GM12878 (cell line): ENCODE data around the gene METTL13. TPM values are rescaled to one million over a fixed set of nuclear protein-coding genes. Genes with fewer than 3 reads are reported as not detected.
A peak's percentile ranks its signal among the peaks of the same experiment; 100 is the strongest.

Experiments
- BMI1 ChIP-seq: fragments of 450-650 bp; IDR thresholded peaks from 2 replicates; pipeline ENCODE4 v1.6.1; 2016; ENCODE audit warnings: mild to moderate bottlenecking, moderate library complexity, borderline replicate concordance
- CHD1 ChIP-seq: IDR thresholded peaks from 2 replicates; pipeline ENCODE4 v1.6.1; 2012; ENCODE audit warnings: low read depth, low read length, improper control_type of control experiment
- CREB1 ChIP-seq: IDR thresholded peaks from 2 replicates; pipeline ENCODE4 v1.6.1; 2012; ENCODE audit warnings: low read depth, mild to moderate bottlenecking, inconsistent platforms
- EZH2 ChIP-seq: IDR thresholded peaks from 2 replicates; pipeline ENCODE4 v1.6.1; 2012; ENCODE audit warnings: low read depth, mild to moderate bottlenecking, control low read depth, inconsistent platforms, low read length, borderline replicate concordance; ENCODE audit not compliant: control insufficient read depth
- HDAC6 ChIP-seq: fragments of 200-600 bp; sonication (generic); IDR thresholded peaks from one replicate; pipeline ENCODE4 v1.8.0; 2017; ENCODE audit warnings: antibody characterized with exemption; ENCODE audit not compliant: unreplicated experiment
- HDGF ChIP-seq: fragments of 450-650 bp; IDR thresholded peaks from 2 replicates; pipeline ENCODE4 v1.6.1; 2016; ENCODE audit warnings: antibody characterized with exemption
- JUND ChIP-seq: IDR thresholded peaks from 2 replicates; pipeline ENCODE4 v1.6.1; 2012; ENCODE audit warnings: low read depth, mild to moderate bottlenecking, low read length, improper control_type of control experiment, moderate library complexity
- KAT2A ChIP-seq: conservative IDR thresholded peaks from 2 replicates; pipeline ENCODE4 v1.6.1; 2011; ENCODE audit warnings: low read depth, low read length; ENCODE audit not compliant: control insufficient read depth
- KDM1A ChIP-seq: fragments of 200-600 bp; sonication (generic); IDR thresholded peaks from 2 replicates; pipeline ENCODE4 v1.6.1; 2016; ENCODE audit warnings: borderline replicate concordance
- MTA2 ChIP-seq: fragments of 450-650 bp; IDR thresholded peaks from 2 replicates; pipeline ENCODE4 v1.6.1; 2016; ENCODE audit warnings: low read depth, mild to moderate bottlenecking, moderate library complexity
- MYC ChIP-seq: IDR thresholded peaks from 2 replicates; pipeline ENCODE4 v1.6.1; 2011; ENCODE audit warnings: mild to moderate bottlenecking, low read length, moderate library complexity, inconsistent platforms; ENCODE audit not compliant: insufficient read depth, insufficient replicate concordance, insufficient read length, severe bottlenecking
- POLR2AphosphoS5 ChIP-seq: IDR thresholded peaks from 2 replicates; pipeline ENCODE4 v1.6.1; 2011; ENCODE audit warnings: mild to moderate bottlenecking, low read length, inconsistent platforms
- RELA ChIP-seq: fragments of 450-650 bp; IDR thresholded peaks from 2 replicates; pipeline ENCODE4 v1.8.0; 2014; ENCODE audit warnings: borderline replicate concordance; ENCODE audit not compliant: partially characterized antibody
- SIN3A ChIP-seq: IDR thresholded peaks from 2 replicates; pipeline ENCODE4 v1.6.1; 2012; ENCODE audit warnings: low read depth, low read length, improper control_type of control experiment
- SMARCA5 ChIP-seq: fragments of 450-650 bp; IDR thresholded peaks from 2 replicates; pipeline ENCODE4 v1.6.1; 2017; ENCODE audit warnings: mild to moderate bottlenecking
- SRF ChIP-seq, 2 experiments: IDR thresholded peaks; 2 replicates each; pipeline ENCODE4 v1.6.1; 2011; ENCODE audit warnings: low read depth in 2 of 2, low read length in 2 of 2, mild to moderate bottlenecking in 1 of 2, moderate library complexity in 1 of 2
- STAT1 ChIP-seq: fragments of 450-650 bp; conservative IDR thresholded peaks from 2 replicates; pipeline ENCODE4 v1.6.1; 2014; ENCODE audit warnings: antibody characterized with exemption, mild to moderate bottlenecking
- SUZ12 ChIP-seq: fragments of 200-600 bp; sonication (generic); IDR thresholded peaks from one replicate; pipeline ENCODE4 v1.6.1; 2018; ENCODE audit warnings: antibody characterized with exemption, mild to moderate bottlenecking; ENCODE audit not compliant: unreplicated experiment
- TAF1 ChIP-seq: IDR thresholded peaks from 2 replicates; pipeline ENCODE4 v1.6.1; 2011; ENCODE audit warnings: mild to moderate bottlenecking, low read depth, low read length, borderline replicate concordance
- TCF12 ChIP-seq: IDR thresholded peaks from 2 replicates; pipeline ENCODE4 v1.6.1; 2011; ENCODE audit warnings: low read depth, mild to moderate bottlenecking, low read length
- TCF7 ChIP-seq: IDR thresholded peaks from 2 replicates; pipeline ENCODE4 v1.6.1; 2014; ENCODE audit warnings: antibody characterized with exemption, borderline replicate concordance
- polyA plus RNA-seq, 11 experiments: library from polyadenylated mRNA; depleted of rRNA in 4 of 11; unstranded in 6 of 11; stranded (reverse) in 5 of 11; fragments of >200 nt; fragmentation: Nextera tagmentation in 4 of 11; fragmentation: Illumina TruSeq in 1 of 11; extraction: Ambion mirVana in 4 of 11; extraction: Trizol in 1 of 11; gene quantifications; 1 replicate in 1 of 11; 2 replicates in 10 of 11; pipeline versions ENCODE4 v1.2.1 to v1.2.3, GENCODE V29; 2011 to 2016; ENCODE audit warnings: inconsistent platforms in 2 of 11, missing spikeins in 2 of 11, low read depth in 1 of 11
- total RNA-seq, 4 experiments: library from RNA; depleted of rRNA in 3 of 4; stranded (reverse); fragments of >200 nt in 3 of 4; fragmentation: Illumina TruSeq in 1 of 4; extraction: Trizol in 1 of 4; gene quantifications; 2 replicates each; pipeline versions ENCODE4 v1.2.1 to v1.2.3, GENCODE V29; 2013 to 2021
- TF ChIP-seq, protein P1 (sequence below): fragments of 450-650 bp; conservative IDR thresholded peaks from 2 replicates; pipeline ENCODE4 v1.6.1; 2017; ENCODE audit warnings: mild to moderate bottlenecking, moderate library complexity
- TF ChIP-seq, protein P2 (sequence below): IDR thresholded peaks from 2 replicates; pipeline ENCODE4 v1.6.1; 2012; ENCODE audit warnings: low read depth, low read length, improper control_type of control experiment
- TF ChIP-seq, protein P3 (sequence below): fragments of 450-650 bp; IDR thresholded peaks from 2 replicates; pipeline ENCODE4 v1.6.1; 2016; ENCODE audit warnings: mild to moderate bottlenecking, moderate library complexity, borderline replicate concordance

METTL13 gene
- total and polyA plus RNA-seq, 10 of the 15 experiments (the other 5 are each of a cell fraction or from before 2014, with no cell fraction given), result 12.2 to 47.2 (median 35.0) TPM

DNA sequence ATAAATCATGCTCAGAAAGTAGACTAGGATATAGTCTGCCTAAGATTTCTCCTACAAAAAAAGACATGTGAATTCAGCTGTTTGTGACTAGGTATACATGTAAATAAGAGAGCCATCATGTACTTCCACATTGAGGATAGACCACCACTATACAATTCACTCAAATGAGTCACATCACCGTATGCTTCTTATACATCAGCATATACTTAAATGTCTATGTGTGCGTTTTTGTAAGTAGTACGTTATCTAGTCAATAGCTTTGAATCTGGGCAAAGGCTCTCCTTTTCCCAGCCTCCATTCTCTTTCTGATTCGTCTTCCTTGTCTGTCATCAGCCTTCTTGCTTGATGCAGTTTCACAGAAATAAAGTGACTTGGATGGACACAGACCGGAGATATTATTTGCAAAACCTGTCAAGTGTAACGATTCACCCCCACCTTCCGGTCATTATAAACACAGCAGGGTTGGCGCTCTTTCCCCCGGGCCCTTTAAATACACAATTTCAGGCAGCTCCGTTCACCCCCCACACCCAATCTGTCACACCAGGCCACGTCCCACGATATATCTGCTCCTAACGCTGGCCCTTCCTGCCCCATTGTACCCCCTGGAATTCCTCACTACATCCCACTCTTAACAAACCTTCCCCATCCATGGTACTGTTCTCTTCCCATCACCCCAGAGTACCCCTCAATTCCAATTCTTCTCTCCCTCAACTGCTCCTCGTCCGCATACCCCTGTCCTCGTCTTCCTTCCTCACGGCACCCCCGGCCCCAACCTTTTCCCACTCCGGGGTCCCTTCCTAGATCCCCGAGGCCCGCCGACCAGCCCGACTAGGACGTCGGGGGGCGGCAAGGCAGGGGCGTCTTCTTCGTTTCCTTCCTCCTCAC lies 40.2 kb upstream of the METTL13 start (continued):
- TF ChIP-seq, protein P1, sequence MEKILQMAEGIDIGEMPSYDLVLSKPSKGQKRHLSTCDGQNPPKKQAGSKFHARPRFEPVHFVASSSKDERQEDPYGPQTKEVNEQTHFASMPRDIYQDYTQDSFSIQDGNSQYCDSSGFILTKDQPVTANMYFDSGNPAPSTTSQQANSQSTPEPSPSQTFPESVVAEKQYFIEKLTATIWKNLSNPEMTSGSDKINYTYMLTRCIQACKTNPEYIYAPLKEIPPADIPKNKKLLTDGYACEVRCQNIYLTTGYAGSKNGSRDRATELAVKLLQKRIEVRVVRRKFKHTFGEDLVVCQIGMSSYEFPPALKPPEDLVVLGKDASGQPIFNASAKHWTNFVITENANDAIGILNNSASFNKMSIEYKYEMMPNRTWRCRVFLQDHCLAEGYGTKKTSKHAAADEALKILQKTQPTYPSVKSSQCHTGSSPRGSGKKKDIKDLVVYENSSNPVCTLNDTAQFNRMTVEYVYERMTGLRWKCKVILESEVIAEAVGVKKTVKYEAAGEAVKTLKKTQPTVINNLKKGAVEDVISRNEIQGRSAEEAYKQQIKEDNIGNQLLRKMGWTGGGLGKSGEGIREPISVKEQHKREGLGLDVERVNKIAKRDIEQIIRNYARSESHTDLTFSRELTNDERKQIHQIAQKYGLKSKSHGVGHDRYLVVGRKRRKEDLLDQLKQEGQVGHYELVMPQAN, result peak; percentile 84
- TF ChIP-seq KAT2A (no peak), TAF1 (0 out of 2 replicates have a peak, but pooled peaks have one; percentile 4), JUND (no peak), STAT1 (no peak), HDGF (peak; percentile 75), BMI1 (no peak; the same call in 1 of the 2 replicates), HDAC6 (no peak), KDM1A (no peak), EZH2 (no peak), SMARCA5 (no peak), CHD1 (no peak), TCF12 (no peak), SRF (IDR thresholded peaks at IDR 0.05; ENCODE audit: low read depth in 2 of 2, low read length in 2 of 2) (no peak), CREB1 (no peak), SIN3A (peak; percentile 87; the same call in 1 of the 2 replicates), MYC (no peak), TCF7 (no peak), POLR2AphosphoS5 (no peak), MTA2 (peak; percentile 32; the same call in 1 of the 2 replicates), RELA (no peak), SUZ12 (no peak)
- TF ChIP-seq, protein P2, sequence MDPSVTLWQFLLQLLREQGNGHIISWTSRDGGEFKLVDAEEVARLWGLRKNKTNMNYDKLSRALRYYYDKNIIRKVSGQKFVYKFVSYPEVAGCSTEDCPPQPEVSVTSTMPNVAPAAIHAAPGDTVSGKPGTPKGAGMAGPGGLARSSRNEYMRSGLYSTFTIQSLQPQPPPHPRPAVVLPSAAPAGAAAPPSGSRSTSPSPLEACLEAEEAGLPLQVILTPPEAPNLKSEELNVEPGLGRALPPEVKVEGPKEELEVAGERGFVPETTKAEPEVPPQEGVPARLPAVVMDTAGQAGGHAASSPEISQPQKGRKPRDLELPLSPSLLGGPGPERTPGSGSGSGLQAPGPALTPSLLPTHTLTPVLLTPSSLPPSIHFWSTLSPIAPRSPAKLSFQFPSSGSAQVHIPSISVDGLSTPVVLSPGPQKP, result no peak
- TF ChIP-seq, protein P3, sequence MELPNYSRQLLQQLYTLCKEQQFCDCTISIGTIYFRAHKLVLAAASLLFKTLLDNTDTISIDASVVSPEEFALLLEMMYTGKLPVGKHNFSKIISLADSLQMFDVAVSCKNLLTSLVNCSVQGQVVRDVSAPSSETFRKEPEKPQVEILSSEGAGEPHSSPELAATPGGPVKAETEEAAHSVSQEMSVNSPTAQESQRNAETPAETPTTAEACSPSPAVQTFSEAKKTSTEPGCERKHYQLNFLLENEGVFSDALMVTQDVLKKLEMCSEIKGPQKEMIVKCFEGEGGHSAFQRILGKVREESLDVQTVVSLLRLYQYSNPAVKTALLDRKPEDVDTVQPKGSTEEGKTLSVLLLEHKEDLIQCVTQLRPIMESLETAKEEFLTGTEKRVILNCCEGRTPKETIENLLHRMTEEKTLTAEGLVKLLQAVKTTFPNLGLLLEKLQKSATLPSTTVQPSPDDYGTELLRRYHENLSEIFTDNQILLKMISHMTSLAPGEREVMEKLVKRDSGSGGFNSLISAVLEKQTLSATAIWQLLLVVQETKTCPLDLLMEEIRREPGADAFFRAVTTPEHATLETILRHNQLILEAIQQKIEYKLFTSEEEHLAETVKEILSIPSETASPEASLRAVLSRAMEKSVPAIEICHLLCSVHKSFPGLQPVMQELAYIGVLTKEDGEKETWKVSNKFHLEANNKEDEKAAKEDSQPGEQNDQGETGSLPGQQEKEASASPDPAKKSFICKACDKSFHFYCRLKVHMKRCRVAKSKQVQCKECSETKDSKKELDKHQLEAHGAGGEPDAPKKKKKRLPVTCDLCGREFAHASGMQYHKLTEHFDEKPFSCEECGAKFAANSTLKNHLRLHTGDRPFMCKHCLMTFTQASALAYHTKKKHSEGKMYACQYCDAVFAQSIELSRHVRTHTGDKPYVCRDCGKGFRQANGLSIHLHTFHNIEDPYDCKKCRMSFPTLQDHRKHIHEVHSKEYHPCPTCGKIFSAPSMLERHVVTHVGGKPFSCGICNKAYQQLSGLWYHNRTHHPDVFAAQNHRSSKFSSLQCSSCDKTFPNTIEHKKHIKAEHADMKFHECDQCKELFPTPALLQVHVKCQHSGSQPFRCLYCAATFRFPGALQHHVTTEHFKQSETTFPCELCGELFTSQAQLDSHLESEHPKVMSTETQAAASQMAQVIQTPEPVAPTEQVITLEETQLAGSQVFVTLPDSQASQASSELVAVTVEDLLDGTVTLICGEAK, result no peak; the same call in 1 of the 2 replicates
